GM19455 (cell line): ENCODE results near the gene FAM78A.

Source experiments
- ATAC-seq: cut with Tn5 transposase; IDR thresholded peaks from one replicate; pipeline ENCODE4 v1.9.1; 2021; ENCODE audit not compliant: unreplicated experiment

FAM78A gene, protein sequence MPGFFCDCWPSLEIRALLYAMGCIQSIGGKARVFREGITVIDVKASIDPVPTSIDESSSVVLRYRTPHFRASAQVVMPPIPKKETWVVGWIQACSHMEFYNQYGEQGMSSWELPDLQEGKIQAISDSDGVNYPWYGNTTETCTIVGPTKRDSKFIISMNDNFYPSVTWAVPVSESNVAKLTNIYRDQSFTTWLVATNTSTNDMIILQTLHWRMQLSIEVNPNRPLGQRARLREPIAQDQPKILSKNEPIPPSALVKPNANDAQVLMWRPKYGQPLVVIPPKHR

DNA sequence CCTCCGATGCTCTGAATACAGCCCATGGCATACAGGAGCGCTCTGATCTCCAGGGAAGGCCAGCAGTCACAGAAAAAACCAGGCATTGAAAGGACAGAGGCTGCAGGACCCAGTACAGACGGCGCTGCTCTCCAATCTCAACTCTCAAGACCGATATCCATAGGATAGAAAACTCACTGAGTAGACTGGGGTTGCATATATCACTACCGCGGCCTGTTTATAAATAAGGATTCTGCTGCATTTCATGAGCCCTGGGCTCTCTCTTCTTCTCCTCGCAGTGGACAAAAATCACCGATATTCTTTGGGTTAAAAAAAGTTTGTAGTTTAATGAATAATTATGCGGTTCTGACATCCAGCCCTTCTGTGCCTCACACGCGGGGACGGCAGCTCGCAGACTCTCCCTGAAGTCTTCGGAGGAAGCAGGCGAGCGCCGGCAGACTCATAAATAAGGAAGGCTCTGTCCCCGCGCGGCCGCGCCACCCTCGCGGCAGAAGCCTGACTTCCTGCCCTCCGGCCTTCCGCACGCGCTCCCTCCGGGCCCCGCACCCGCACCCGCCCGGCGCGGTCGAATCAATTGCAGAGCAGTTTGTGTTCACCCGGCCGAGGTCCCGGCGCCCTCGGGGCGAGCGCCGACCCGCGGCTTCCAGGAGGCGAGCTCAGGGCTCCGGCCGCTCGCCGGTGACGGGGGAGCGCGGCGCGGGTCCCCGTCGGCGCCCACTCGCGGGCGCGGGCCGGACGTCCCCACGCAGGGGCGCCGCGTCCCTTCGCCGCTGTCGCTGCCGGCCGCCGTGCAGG is at the start of gene FAM78A:
TSS of gene FAM78A (minus strand) at position 417 of the 795 bp plus-strand sequence. CDS start at position 86, 331 bp downstream.
- ATAC-seq: no peak

DNA sequence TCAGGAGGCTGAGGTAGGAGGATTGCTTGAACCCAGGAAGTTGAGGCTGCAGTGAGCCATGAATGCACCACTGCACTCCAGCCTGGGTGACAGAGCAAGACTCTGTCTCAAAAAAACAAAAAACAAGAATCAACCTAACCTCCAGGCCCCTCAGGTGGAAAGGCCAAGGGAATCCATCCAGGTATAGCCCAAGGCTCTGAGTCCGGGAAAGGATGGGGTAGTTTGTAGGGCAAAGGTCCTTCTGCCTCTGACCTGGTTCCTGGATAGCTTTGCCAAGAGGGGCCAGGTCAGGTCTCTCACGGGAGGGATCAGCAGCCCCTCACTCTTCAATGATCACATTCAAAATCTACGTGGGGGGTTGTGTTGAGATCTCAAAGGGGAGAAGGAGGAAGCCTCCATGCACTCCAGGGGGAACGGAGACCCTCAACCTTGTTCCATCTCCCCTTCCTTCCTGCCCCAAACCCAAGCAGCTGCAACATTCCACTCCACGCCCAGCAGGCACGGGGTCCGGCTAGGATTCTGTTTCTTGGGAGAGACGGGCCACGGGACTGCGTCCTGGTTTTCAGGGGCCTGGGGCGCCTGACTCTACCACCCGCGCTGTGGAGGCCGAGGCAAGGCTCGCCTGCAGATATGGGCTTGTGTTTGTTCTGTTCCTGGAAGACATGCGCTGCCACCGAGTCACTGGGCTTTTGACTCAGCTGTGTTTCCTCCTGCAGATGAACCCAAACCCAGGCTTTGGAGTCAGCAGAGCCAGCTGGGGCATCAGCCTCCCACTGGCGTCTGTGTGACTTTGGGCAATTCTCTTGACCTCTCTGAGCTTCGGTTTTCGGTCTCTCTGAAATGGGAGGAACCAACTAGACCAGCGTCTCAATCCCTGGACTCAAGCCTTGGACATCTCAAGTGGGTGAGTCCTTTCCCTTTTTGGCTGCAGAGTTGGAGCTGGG is 48.7 kb upstream of the FAM78A start:
- ATAC-seq: no peak

DNA sequence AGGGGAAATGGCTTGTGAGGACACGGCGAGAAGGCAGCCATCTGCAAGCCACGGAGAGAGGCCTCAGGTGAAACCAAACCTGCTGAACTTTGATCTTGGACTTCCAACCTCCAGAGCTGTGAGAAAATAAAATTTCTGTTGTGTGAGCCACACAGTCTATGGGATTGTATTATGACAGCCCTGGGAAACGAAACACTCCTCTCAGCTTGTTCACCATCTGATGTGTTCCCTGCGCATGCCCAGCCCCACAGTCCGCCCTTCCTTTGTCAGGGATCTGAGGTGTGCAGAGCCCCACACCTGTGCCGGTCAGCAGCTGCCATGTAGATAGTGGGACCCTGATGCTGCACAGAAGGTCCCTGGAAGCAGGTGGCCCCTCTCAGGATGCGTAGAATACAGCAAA is 47.3 kb upstream of the FAM78A start:
- no peak for ATAC-seq

DNA sequence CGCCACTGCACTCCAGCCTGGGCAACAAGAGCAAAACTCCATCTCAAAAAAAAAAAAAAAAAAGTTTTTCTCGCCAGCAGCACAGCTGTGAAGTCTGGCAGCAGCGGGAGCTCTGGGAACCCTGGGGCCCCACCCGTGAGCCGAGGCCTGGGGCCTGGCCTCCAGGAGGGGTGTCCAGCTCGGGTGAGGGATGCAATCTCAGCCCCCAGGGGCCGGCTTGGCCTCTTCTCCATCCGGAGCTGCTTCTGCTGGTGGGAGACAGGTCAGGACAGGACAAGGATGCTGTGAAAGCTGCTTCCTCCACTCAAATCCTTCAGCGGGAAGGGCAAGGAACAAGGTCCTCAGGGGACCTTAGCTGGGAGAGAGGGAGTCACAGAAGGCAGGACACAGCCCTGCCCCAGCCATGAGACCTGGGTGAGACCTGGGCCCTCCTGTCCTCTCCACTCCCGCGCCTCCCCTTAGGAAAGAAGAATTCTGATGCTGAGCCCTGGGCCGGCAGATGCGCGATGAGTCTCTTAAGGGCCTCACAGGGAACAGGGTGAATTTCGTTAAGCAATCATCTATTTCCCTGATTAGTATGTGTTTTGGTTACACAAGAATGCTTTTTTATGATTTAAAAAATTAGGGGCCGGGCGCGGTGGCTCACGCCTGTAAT is 43.8 kb upstream of the FAM78A start:
- no peak for ATAC-seq

DNA sequence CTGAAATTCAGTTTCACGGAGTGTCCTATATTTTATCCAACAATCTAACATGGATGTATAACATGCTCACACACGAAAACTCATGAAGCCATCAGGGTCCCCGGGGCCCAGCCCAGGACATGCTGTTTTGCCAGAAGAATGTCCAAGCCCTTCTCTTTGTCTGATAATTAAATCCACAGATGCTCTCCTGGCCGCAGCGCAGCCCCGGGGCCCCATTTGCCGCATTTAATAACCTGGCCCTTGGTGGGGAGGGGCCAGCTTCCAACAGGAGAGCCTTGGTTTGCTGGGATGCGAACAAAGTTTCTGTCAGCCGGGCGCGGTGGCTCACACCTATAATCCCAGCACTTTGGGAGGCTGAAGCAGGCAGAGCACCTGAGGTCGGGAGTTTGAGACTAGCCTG is 43.2 kb upstream of the FAM78A start:
- ATAC-seq: no peak

DNA sequence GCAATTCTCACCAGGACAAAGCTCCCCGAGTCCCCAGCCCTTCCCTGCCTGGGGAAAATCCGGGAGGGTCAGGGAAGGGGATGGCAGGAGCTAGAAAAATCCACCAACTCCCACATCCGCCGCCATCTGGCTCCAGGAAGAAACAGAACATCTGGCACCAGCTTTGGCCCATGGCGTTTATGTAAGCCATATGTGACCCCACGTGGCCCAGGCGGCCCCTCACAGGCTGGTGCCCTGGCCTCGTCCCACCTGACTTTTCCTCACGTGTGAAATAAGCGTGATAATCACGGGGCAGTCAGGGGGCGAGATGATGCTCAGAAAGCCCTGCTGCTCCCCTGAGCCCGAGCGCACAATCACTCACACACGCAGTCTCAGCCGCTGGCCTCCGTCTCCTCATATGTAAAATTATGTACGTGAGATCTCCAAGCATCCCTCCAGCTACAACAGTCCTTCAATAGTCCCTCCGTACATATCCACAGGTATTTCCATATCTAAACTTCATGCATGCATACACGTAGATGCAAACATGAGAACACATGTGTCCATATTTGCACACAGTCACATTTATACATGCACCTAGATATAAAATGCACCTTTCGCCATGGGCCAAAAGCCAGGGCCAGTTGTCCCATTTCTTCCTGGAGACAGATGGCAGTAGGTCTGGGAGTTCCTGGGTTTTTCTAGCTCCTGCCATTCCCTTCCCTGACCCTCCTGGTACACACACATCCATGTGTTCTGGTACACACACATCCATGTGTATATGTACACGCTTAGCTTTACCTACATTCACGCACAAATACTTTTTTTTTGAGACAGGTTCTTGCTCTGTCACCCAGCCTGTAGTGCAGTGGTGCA is 42.1 kb upstream of the FAM78A start:
- ATAC-seq: no peak

DNA sequence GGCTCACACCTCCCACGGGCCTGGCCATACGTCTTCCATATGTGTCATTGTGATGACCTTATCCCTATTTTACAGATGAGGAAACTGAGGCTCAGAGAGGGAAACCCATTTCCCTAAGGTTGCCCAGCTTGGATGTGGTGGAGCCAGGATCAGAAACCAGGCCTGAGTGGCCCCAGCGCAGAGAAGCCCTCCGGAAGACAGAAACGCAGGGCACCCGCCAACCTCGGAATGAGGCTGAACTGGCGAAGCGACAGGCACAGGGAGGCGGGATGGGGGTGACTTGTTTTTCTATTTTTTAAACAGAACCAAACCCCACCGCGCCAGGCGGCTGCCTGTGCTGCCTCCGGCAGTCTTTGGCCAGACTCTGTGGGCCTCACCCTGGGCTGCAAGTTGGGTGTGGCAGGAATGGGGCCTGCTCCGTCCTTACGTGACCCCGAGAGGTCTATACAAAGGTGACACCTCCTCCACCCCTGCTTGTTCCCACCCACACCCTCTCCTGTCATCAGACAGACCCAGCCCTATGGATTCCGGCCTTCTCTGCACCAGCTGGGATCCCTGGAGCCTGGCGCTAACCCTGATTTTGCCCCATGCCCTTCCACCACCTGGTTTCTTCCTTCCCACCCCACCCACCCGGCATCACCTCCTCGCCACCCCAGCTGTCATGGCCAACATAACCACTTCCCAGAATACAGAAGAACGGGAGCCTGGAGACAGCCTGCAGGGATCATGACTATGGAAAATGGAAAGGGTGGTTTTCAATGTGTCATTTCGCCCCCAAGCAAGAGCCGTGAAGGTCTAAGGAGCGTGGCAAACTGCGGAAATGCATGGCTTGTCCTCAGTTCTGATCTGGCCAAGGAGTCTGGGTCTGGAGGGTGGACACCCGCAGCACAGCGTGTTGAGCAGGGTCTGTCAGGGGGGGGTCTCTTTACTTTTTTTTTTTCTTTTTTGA is 36.8 kb upstream of the FAM78A start:
- no peak for ATAC-seq

DNA sequence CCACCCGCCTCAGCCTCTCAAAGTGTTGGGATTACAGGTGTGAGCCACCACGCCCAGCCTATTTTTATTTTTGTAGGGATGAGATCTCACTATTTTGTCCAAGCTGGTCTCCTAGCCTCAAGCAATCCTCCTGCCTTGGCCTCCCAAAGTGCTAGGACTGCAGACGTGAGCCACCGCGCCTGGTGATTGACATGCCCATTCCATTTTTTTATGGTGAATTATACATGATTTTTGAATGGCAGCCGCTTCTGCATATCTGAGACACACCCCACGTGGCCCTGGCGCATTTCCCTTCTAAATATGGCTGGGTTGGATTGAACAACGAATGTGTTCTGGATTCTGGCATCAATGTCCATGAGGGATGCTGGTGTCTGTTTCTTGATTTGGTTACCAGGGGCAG is 35.9 kb upstream of the FAM78A start:
- no peak for ATAC-seq

DNA sequence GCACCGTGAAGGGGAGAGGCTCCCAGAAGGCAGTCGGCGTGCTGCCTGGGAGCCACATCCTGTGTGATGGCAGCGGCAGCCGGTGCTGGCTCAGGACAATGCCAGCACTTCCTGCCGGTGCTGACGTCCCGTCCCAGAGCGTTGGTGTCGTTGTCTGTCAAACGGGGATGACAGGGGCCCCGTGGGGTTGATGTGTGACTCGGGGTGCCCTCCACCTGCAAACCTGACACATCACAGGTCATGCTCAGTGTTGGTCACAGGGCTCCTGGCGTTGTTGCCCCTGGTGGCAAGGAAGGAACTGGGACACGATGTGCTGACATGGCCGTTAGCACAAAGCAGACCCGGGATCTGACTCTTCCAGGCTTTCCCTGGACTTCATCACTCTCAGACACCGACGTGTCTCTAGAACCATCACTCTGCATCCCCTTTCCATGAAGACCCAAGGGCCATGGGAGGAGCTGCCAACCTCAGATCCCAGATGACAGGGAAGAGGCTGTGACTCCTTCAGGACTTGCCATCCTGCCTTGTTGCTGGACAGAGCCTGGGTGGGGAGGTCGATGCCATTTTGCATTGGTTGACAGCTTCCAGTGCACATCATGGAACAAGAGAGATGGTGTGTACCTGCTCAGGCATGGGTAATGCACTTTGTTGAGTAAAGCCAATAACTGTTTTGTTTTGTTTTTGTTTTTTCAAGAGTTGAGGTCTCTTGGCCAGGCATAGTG is 34.7 kb upstream of the FAM78A start:
- ATAC-seq: no peak

DNA sequence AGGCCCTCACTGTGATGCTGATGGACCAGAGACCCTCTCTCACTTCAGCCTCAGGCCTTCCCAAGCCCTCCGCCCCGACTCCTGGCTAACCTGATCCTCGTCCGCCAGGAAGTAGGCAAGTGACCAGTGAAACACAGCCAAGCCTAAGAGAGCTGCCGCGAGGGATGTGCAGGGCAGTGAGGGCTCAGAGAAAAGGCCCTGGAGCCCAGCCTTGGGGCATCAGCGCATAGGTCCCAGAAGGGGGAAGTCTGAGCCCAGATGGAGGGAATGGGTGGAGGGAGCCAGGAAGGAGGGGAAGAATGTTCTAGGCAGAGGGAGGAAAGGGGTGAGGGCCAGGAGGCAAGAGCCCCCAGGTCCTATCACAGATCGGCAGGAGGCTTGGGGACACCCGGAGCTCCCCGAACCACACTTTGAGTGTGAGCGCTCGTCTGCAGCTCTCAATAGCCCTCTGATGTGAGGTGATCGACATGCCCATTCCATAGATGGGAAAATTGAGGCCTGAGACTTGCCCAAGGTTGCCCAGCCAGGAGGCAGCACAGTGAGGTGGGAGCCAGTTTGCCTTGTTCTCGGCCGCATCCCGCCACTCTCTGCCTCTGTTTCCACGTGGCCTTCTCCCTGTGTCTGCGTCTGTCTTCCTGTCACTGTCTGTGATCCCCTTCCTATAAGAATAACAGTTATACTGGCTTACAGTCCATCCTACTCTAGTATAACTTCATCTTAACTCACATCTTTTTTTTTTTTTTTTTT is 33.4 kb upstream of the FAM78A start:
- no peak for ATAC-seq

DNA sequence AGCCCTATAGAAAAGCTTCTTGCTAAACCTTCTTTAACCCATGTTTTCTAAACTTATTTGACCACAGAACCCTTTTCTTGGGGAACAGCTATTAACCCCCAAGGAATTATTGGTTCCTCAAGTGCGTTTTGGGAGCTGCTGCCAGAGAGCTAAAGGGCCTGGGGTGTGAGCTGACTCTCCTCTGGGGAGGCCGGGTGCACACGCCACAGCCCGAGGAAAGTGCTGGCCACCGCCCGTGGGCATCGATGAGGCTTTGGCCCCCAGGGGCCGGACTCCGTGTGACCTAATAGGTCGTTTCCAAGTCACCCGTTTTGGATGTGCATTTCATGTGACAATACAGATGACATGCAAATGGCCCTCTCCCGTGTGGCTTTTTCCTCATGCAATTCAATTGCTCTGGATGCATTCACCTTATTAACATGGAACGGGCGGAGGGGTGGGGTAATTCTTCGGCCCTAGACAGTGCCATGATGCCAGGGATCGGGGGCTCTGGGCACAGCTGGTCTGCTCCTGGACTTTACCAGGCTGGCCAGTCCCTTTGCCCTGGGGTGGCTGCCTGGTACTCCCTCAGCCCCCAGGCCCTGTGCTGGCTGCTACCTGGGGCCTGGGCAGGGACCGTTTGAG is 32.7 kb upstream of the FAM78A start:
- no peak for ATAC-seq

DNA sequence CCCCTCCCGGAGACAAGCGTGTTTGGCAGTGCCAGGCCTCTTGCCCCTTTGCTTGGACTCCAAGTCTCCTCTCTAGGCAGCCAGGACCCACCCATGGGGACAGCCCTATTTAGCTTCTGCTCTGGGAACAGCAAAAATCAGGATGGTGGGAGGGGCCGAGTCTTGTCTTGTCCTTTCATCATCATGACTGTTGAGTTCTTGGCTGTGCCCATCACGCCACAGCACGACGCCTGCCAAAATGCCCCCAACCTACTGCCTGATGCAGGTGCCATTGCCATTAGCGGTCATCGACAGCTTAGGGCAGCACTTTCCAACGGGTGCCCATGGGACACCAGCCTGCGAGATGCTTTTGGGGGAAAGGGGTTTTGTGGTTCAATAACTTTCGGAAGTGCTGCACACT is 32.1 kb upstream of the FAM78A start:
- ATAC-seq: no peak

DNA sequence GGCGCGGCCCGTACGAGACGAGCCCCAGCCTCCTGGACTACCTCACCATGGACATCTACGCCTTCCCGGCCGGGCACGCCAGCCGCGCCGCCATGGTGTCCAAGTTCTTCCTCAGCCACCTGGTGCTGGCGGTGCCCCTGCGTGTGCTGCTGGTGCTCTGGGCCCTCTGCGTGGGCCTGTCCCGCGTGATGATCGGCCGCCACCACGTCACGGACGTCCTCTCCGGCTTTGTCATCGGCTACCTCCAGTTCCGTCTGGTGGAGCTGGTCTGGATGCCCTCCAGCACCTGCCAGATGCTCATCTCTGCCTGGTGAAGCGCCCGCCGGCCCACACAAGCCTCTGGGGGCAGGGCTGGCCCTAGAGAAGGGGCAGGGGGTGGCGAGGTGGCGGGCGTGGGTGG is 31.7 kb upstream of the FAM78A start:
- ATAC-seq: no peak

DNA sequence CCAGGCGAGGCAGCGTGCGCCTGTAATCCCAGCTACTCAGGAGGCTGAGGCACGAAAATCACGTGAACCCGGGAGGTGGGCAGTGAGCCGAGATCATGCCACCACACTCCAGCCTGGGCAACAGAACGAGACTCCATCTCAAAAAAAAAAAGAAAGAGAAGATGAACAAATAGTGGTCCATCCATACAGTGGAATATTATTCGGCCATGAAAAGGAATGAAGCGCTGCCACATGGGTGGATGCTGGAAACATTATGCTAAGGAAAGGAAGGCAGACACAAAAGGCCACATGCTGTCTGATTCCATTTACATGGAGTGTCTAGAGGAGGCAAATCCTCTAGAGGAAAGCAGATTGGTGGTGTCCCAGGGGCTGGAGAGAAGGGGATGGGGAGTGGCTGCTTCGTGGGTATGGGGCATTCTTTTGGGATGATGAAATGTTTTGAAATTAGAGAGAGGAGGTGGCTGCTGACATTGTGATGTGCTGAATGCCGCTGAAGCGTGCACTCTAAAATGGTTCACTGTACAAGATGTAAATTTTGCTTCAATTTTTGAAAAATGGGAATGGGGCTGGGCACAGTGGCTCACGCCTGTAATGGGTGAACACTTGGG is 30.2 kb upstream of the FAM78A start:
- ATAC-seq: no peak

DNA sequence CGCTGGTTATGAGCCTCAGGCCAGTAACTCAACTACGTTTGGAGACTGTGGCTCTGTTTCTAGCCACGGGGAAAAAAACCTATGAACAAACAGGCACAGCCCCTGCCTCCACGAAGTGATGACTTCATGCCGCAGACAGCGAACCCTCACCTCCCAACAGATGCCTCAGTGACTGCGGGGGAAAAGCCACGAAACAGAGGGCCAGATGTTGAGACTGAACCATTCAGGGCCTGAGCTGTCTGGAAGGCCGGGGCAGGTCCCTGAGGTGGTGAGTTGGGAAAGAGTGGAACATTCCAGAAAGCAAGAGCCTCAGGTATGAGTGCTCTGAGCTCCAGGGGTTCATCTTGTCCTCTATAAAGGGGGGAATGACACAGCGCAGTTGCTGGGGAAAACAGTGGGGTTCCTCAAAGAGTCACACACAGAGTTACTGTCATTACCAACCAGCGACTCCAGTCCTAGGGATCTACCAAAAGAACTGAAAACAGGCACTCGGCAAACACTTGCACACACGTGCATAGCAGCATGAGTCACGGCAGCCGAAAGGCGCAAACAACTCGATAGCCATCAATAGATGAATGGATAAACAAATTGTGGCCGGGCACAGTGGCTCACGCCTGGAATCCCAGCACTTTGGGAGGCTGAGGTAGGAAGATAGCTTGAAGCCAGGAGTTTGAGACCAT is 28.5 kb upstream of the FAM78A start:
- no peak for ATAC-seq
